OCI-LY3 (cell line): ENCODE results near the gene OR5AL1.

Experiments used
- H2AFZ ChIP-seq: fragments of 200-600, 300-600 bp; shearing (Covaris generic); 2 replicates; pipeline ENCODE4 v1.6.0; 2014; ENCODE audit warnings: antibody characterized with exemption, low read depth, low read length
- H3K27ac ChIP-seq: fragments of 200-600, 300-600 bp; sonication (generic); 2 replicates; pipeline ENCODE4 v1.5.1; 2014; ENCODE audit warnings: mild to moderate bottlenecking, low read length, moderate library complexity, mixed read lengths
- H3K27me3 ChIP-seq: fragments of 200-600, 300-600 bp; sonication (generic); 2 replicates; pipeline ENCODE4 v1.6.1; 2014; ENCODE audit warnings: low read depth, low read length, mixed read lengths
- H3K36me3 ChIP-seq: fragments of 200-600, 300-600 bp; sonication (generic); replicated peaks from 2 replicates; pipeline ENCODE3; 2014; ENCODE audit warnings: low read depth, low read length, mixed read lengths
- H3K4me1 ChIP-seq: fragments of 300-600, 200-600 bp; sonication (generic); 2 replicates; pipeline ENCODE4 v1.6.1; 2014; ENCODE audit warnings: low read length, mixed read lengths
- H3K4me2 ChIP-seq: fragments of 200-600, 300-600 bp; sonication (generic); 2 replicates; pipeline ENCODE4 v1.6.1; 2014; ENCODE audit warnings: low read length, mixed read lengths
- H3K4me3 ChIP-seq: fragments of 300-600, 200-600 bp; sonication (generic); 2 replicates; pipeline ENCODE4 v1.5.1; 2014; ENCODE audit warnings: antibody characterized with exemption, mild to moderate bottlenecking, low read length, moderate library complexity
- H3K79me2 ChIP-seq: fragments of 300-600, 200-600 bp; shearing (Covaris generic); 2 replicates; pipeline ENCODE4 v1.6.1; 2014; ENCODE audit warnings: mild to moderate bottlenecking, low read length, mixed read lengths
- H3K9ac ChIP-seq: fragments of 300-600, 200-600 bp; shearing (Covaris generic); 2 replicates; pipeline ENCODE4 v1.6.0; 2014; ENCODE audit warnings: mild to moderate bottlenecking, low read length, moderate library complexity
- H3K9me3 ChIP-seq: fragments of 200-600, 300-600 bp; shearing (Covaris generic); 2 replicates; pipeline ENCODE4 v1.6.1; 2014; ENCODE audit warnings: low read length, mixed read lengths; ENCODE audit not compliant: insufficient read depth
- H4K20me1 ChIP-seq: fragments of 200-600, 300-600 bp; sonication (generic); 2 replicates; pipeline ENCODE4 v1.6.1; 2016; ENCODE audit warnings: low read length, mixed read lengths; ENCODE audit not compliant: insufficient read depth
- CTCF ChIP-seq: fragments of 200-600, 300-600 bp; sonication (generic); IDR thresholded peaks from 2 replicates; pipeline ENCODE4 v1.5.1; 2014; ENCODE audit warnings: antibody characterized with exemption, low read length, low read depth
- EZH2phosphoT487 ChIP-seq: fragments of 200-600 bp; shearing (Covaris generic); IDR thresholded peaks from 2 replicates; pipeline ENCODE4 v1.6.1; 2018; ENCODE audit warnings: antibody characterized with exemption, mixed run types, low read depth

OR5AL1 gene

GRCh38 chr11:56457076-56457475, 44.6 kb downstream of the OR5AL1 start:
- Histone ChIP-seq H3K4me2 (no peak overlapping the region), H3K9ac (no peak overlapping the region), H3K79me2 (no peaks in the 10 kb centered on the region), H2AFZ (no peak overlapping the region), H3K27me3 (no peaks in the 10 kb centered on the region), H3K4me3 (no peak overlapping the region), H3K27ac (no peak overlapping the region), H3K9me3 (0 out of 2 replicates have a peak, but pooled peaks cover 2% of the 10 kb centered on the region), H3K4me1 (no peaks in the 10 kb centered on the region), H4K20me1 (no peaks in the 10 kb centered on the region), H3K36me3 (no peaks in the 10 kb centered on the region)
- TF ChIP-seq EZH2phosphoT487 (no peak), CTCF (no peak)
